SK-N-SH (cell line): ENCODE measurements around the gene PEX26. TPM values are rescaled to one million over a fixed set of nuclear protein-coding genes. Genes with fewer than 3 reads are reported as not detected.

Experiments used
- CTCF ChIA-PET: fragments of 300-600, 350-600 bp; formaldehyde crosslinking; extraction: SDS; loops from one replicate; lab custom pipeline; 2021; lab: Yijun Ruan, JAX
- POLR2A ChIA-PET: fragments of 350-600 bp; sonication (Branson Sonifier 250); formaldehyde crosslinking; extraction: SDS; loops from one replicate; lab custom pipeline; 2020; ENCODE audit warnings: antibody characterized with exemption, inconsistent platforms; lab: Yijun Ruan, JAX
- DNase-seq: peaks from one replicate; pipeline ENCODE4 v3.0.0; 2012
- H2AFZ ChIP-seq: fragments of 200-600 bp; sonication (generic); 2 replicates; pipeline ENCODE4 v1.8.1; 2016; ENCODE audit warnings: antibody characterized with exemption, mild to moderate bottlenecking, low read depth
- H3F3A ChIP-seq: fragments of 200-600 bp; sonication (generic); replicated peaks from 2 replicates; pipeline ENCODE3; 2016; ENCODE audit warnings: antibody characterized with exemption, mild to moderate bottlenecking; ENCODE audit not compliant: insufficient read depth
- H3K27ac ChIP-seq, 2 experiments: fragments of 200-500 bp in 1 of 2; fragments of 200-600 bp in 1 of 2; sonication (Bioruptor generic) in 1 of 2; sonication (generic), shearing (Covaris generic) in 1 of 2; 2 replicates each; pipeline versions ENCODE4 v1.5.1 to v1.6.1; 2014 to 2016; ENCODE audit warnings: low read depth in 2 of 2, inconsistent platforms in 1 of 2, low read length in 1 of 2, mild to moderate bottlenecking in 1 of 2, mixed read lengths in 1 of 2
- H3K27me3 ChIP-seq: fragments of 200-600 bp; sonication (generic), shearing (Covaris generic); 2 replicates; pipeline ENCODE4 v1.6.1; 2016; ENCODE audit warnings: mixed run types; ENCODE audit not compliant: insufficient read depth
- H3K36me3 ChIP-seq, 2 experiments: fragments of 200-500 bp in 1 of 2; fragments of 200-600 bp in 1 of 2; sonication (Bioruptor generic) in 1 of 2; sonication (generic) in 1 of 2; replicated peaks in 1 of 2; 2 replicates each; pipeline versions ENCODE3 to v1.5.1; 2014 to 2016; ENCODE audit warnings: low read length in 1 of 2, mild to moderate bottlenecking in 1 of 2; ENCODE audit not compliant: insufficient read depth in 2 of 2, control insufficient read depth in 1 of 2
- H3K4me1 ChIP-seq, 2 experiments: fragments of 200-500 bp in 1 of 2; fragments of 200-600 bp in 1 of 2; sonication (Bioruptor generic) in 1 of 2; sonication (generic), shearing (Covaris generic) in 1 of 2; 2 replicates each; pipeline versions ENCODE4 v1.5.1 to v1.6.1; 2014 to 2016; ENCODE audit warnings: low read depth in 1 of 2, low read length in 1 of 2, mixed run types in 1 of 2; ENCODE audit not compliant: insufficient read depth in 2 of 2, control insufficient read depth in 1 of 2
- H3K4me2 ChIP-seq: fragments of 200-600 bp; sonication (generic), shearing (Covaris generic); 2 replicates; pipeline ENCODE4 v1.6.1; 2017; ENCODE audit warnings: mixed run types
- H3K4me3 ChIP-seq, 2 experiments: fragments of 200-500 bp in 1 of 2; fragments of 200-600 bp in 1 of 2; sonication (Bioruptor generic) in 1 of 2; sonication (generic), shearing (Covaris generic) in 1 of 2; 2 replicates each; pipeline versions ENCODE4 v1.5.1 to v1.8.1; 2014 to 2016; ENCODE audit warnings: low read depth in 2 of 2, inconsistent platforms in 1 of 2, low read length in 1 of 2, mild to moderate bottlenecking in 1 of 2, mixed read lengths in 1 of 2, moderate library complexity in 1 of 2
- H3K79me2 ChIP-seq: fragments of 200-600 bp; sonication (generic); 2 replicates; pipeline ENCODE4 v1.8.1; 2017; ENCODE audit warnings: mild to moderate bottlenecking; ENCODE audit not compliant: insufficient read depth
- H3K9ac ChIP-seq: fragments of 200-600 bp; sonication (generic); 2 replicates; pipeline ENCODE4 v1.6.1; 2017; ENCODE audit warnings: mixed run types
- H3K9me2 ChIP-seq: fragments of 200-600 bp; sonication (generic); 2 replicates; pipeline ENCODE4 v1.6.1; 2017; ENCODE audit warnings: mixed run types
- H3K9me3 ChIP-seq: fragments of 200-600 bp; sonication (generic); 2 replicates; pipeline ENCODE4 v1.6.1; 2017; ENCODE audit warnings: mixed run types, mild to moderate bottlenecking, moderate library complexity
- H4K20me1 ChIP-seq: fragments of 200-600 bp; sonication (generic); 2 replicates; pipeline ENCODE4 v1.6.1; 2017; ENCODE audit warnings: mild to moderate bottlenecking, mixed run types; ENCODE audit not compliant: insufficient read depth
- CHD2 ChIP-seq: fragments of 150-350 bp; IDR thresholded peaks from 2 replicates; pipeline ENCODE4 v1.6.1; 2018; ENCODE audit warnings: low read length; ENCODE audit not compliant: partially characterized antibody
- CTCF ChIP-seq: fragments of 200-600 bp; sonication (generic); IDR thresholded peaks from 2 replicates; pipeline ENCODE4 v1.6.1; 2017; ENCODE audit warnings: antibody characterized with exemption, mild to moderate bottlenecking, moderate library complexity
- ELF1 ChIP-seq: IDR thresholded peaks from 2 replicates; pipeline ENCODE4 v1.4.0; 2012
- EP300 ChIP-seq, 2 experiments: IDR thresholded peaks; 2 replicates each; pipeline versions ENCODE4 v1.4.0 to v1.6.1; 2012; ENCODE audit warnings: borderline replicate concordance in 1 of 2, low read depth in 1 of 2, low read length in 1 of 2
- EZH2phosphoT487 ChIP-seq: fragments of 200-600 bp; sonication (generic); IDR thresholded peaks from 2 replicates; pipeline ENCODE4 v1.6.1; 2017; ENCODE audit warnings: low read depth, mixed run types, mild to moderate bottlenecking, antibody characterized with exemption, moderate library complexity, borderline replicate concordance
- FOSL2 ChIP-seq: IDR thresholded peaks from 2 replicates; pipeline ENCODE4 v1.4.0; 2012; ENCODE audit warnings: low read depth, mild to moderate bottlenecking, moderate library complexity, borderline replicate concordance
- FOXM1 ChIP-seq: IDR thresholded peaks from 2 replicates; pipeline ENCODE4 v1.4.0; 2012; ENCODE audit warnings: low read depth, mild to moderate bottlenecking
- JUND ChIP-seq: IDR thresholded peaks from 2 replicates; pipeline ENCODE4 v1.4.0; 2012
- NRF1 ChIP-seq: IDR thresholded peaks from 2 replicates; pipeline ENCODE4 v1.6.1; 2012; ENCODE audit warnings: low read depth, mild to moderate bottlenecking, low read length
- PBX3 ChIP-seq: IDR thresholded peaks from 2 replicates; pipeline ENCODE4; 2012
- POLR2AphosphoS5 ChIP-seq: IDR thresholded peaks from 2 replicates; pipeline ENCODE4 v1.6.1; 2012; ENCODE audit warnings: low read depth, low read length
- RCOR1 ChIP-seq: fragments of 150-350 bp; IDR thresholded peaks from 2 replicates; pipeline ENCODE4 v1.6.1; 2017; ENCODE audit warnings: antibody characterized with exemption, low read length
- RFX5 ChIP-seq: IDR thresholded peaks from 2 replicates; pipeline ENCODE4 v1.6.1; 2012; ENCODE audit warnings: mild to moderate bottlenecking, improper control_type of control experiment, low read length
- SIN3A ChIP-seq: IDR thresholded peaks from 2 replicates; pipeline ENCODE4 v1.6.1; 2012; ENCODE audit warnings: low read depth, mild to moderate bottlenecking, low read length, moderate library complexity, borderline replicate concordance
- TCF12 ChIP-seq: IDR thresholded peaks from 2 replicates; pipeline ENCODE4 v1.4.0; 2012
- USF1 ChIP-seq: IDR thresholded peaks from 2 replicates; pipeline ENCODE4 v1.4.0; 2012; ENCODE audit warnings: low read depth, borderline replicate concordance
- USF2 ChIP-seq: fragments of 150-350 bp; IDR thresholded peaks from 2 replicates; pipeline ENCODE4 v1.6.1; 2017; ENCODE audit warnings: antibody characterized with exemption, low read length, low read depth, borderline replicate concordance
- ZBTB33 ChIP-seq: IDR thresholded peaks from 2 replicates; pipeline ENCODE4 v1.4.0; 2012; ENCODE audit warnings: low read depth, borderline replicate concordance
- WGBS: methylation state at CpG from one replicate; pipeline ENCODE4 v1.1.6; 2017; ENCODE audit warnings: low lambda C conversion rate; 5-methylcytosine and 5-hydroxymethylcytosine counted together
- polyA plus RNA-seq, 3 experiments: library from polyadenylated mRNA; depleted of rRNA; stranded (reverse); fragments of >200 nt; gene quantifications; 2 replicates each; pipeline ENCODE4 v1.2.3, GENCODE V29; 2012

Gene PEX26
- polyA plus RNA-seq, 1 of the 3 experiments (the other 2 are of a cell fraction), result 13.0 TPM

GRCh38 chr22:18146389-18146753 lies 68.6 kb downstream of the PEX26 start:
- Histone ChIP-seq H3K9ac (no peak overlapping the region), H3K9me3 (no peaks in the 10 kb centered on the region), H3K4me3 (no peak overlapping the region), H3K4me2 (no peak overlapping the region), H2AFZ (no peak overlapping the region), H3K36me3 (no peaks in the 10 kb centered on the region), H3K27me3 (no peaks in the 10 kb centered on the region), H3F3A (no peaks in the 10 kb centered on the region), H3K27ac (no peak overlapping the region), H3K4me1 (no peaks in the 10 kb centered on the region), H4K20me1 (no peaks in the 10 kb centered on the region), H3K79me2 (no peaks in the 10 kb centered on the region), H3K9me2 (no peaks in the 10 kb centered on the region)
- CTCF ChIA-PET, result interaction anchor here (1.0 to 1.9 kb wide), 2 partner anchors 10 to 12 kb away, joined by 3 to 7 read pairs; no protein-coding TSS in a partner anchor
- DNase-seq, result no peak
- TF ChIP-seq USF2, result no peak
- no peak for TF ChIP-seq JUND
- TF ChIP-seq FOSL2, result no peak
- no peak for TF ChIP-seq ELF1
- TF ChIP-seq RCOR1, result no peak
- TF ChIP-seq POLR2AphosphoS5, result no peak
- no peak for TF ChIP-seq SIN3A
- TF ChIP-seq USF1, result no peak
- no peak for TF ChIP-seq TCF12
- TF ChIP-seq PBX3, result no peak
- TF ChIP-seq FOXM1, result no peak
- no peak for TF ChIP-seq EZH2phosphoT487
- POLR2A ChIA-PET, result no interaction called here
- 100% methylated on average over 3 of the region's 3 CpGs for WGBS

- Histone ChIP-seq H3K27me3 (no peaks in the 10 kb centered on the region), H2AFZ (no peak overlapping the region), H3K4me3 (no peak overlapping the region), H3F3A (no peaks in the 10 kb centered on the region), H3K27ac (no peak overlapping the region), H4K20me1 (no peaks in the 10 kb centered on the region), H3K36me3 (no peaks in the 10 kb centered on the region), H3K4me2 (no peak overlapping the region), H3K79me2 (no peaks in the 10 kb centered on the region), H3K9me3 (no peaks in the 10 kb centered on the region), H3K9ac (no peak overlapping the region), H3K9me2 (no peaks in the 10 kb centered on the region), H3K4me1 (no peaks in the 10 kb centered on the region)
- ChIA-PET POLR2A (no interaction called here), CTCF (no interaction called here)
- no peak for DNase-seq
- 98% methylated on average over 5 of the region's 5 CpGs for WGBS
- TF ChIP-seq RFX5 (no peak), PBX3 (no peak), USF1 (no peak), CTCF (no peak), CHD2 (no peak), RCOR1 (no peak), TCF12 (no peak), NRF1 (no peak), ZBTB33 (no peak), EP300 (IDR thresholded peaks at IDR 0.05; ENCODE audit: borderline replicate concordance in 1 of 2, low read depth in 1 of 2, low read length in 1 of 2) (no peak)
Measured at GRCh38 chr22:18147791-18148190, 70.0 kb downstream of the PEX26 start.
